Fibroblast of skin of left biceps (primary cell): ENCODE measurements around the gene EXOSC1.
"Not testable (repeated sequence)": the region's sequence is repeated elsewhere in the genome, so short reads cannot be mapped to it uniquely, and the experiment has no call there.

Experiments
- DNase-seq, 2 experiments: peaks; one replicate each; pipeline ENCODE4 v3.0.0-alpha.2; 2013; ENCODE audit warnings: low read depth in 2 of 2

The EXOSC1 gene, protein sequence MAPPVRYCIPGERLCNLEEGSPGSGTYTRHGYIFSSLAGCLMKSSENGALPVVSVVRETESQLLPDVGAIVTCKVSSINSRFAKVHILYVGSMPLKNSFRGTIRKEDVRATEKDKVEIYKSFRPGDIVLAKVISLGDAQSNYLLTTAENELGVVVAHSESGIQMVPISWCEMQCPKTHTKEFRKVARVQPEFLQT

GRCh38 chr10:97445722-97446639, at the start of gene EXOSC1, which contains the start of gene ZDHHC16:
EXOSC1 (minus strand) TSS chr10:97446006; CDS start chr10:97445985, 21 bp downstream.
ZDHHC16 (plus strand) TSS chr10:97446175; CDS start chr10:97451676, 5,501 bp downstream.
- DNase-seq, result peak; percentile 87

DNA sequence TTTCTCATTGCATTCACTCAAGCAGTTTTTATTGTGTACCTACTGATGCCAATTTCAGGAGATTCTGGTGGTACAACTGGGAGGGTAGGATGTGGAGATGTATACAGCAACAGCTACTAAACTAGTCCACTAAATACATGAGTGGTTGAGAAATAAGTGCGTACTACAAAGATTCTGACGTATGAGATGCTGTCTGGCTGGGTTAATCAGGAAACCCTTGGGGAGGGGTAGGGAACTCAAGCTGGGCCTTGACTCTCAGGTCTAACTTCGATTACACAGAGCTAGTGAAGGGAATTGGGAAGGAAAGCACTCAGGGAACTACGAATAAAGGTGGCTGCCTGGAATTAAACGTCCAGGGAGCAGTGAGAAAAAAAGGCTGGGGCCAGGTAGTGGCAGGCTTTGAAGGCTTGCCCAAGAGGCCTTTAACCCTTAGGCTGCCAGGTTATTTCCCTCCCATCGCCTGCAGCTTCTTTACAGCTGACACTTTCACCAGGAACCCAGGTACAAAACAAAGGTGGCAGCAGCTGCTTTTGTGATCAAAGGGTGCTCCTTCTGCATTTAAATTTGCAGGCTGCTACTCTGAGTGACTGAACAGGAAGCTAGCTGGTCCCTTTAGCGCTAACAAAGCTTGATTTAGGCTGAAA, 49.2 kb upstream of the EXOSC1 start:
- DNase-seq, result no peak

DNA sequence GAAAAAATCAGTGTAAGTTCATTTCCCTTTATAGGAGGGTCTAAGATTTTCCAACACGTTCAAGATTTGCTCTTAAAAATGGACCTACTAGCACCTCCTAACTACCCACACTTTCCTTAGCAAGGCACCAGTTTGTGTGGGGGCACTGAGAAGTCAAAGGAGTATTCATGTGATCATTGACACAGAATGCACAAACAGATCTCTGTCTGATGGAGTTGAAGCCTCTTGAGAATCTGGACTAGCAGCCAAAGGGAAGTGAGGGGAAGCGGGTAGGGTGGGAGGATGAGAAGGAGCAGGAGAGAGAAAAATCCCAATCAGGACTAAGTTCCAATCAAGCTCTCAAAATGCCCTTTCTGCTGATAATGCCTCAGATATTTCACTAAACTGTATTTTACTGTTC, 48.3 kb upstream of the EXOSC1 start:
- DNase-seq, result no peak

DNA sequence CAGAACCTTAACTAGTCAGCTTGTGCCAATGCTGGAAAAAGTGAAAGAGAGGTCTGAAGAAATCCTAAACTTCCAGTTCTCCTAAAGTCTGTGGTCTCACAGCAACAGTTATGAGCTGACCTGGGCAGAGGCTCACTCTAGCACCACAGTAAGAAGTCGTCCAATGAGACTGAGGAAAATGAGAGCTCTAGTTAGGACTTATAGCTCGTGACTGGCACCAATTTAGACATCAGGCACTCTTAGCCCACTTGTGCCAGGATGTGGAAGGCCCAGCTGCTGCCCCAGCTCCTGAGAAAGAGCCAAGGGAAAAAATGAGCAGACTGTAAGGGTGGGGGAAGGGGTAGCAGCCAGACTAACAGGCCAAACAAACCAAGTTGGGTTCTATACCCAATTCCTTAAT, 44.8 kb upstream of the EXOSC1 start:
- DNase-seq, result no peak

DNA sequence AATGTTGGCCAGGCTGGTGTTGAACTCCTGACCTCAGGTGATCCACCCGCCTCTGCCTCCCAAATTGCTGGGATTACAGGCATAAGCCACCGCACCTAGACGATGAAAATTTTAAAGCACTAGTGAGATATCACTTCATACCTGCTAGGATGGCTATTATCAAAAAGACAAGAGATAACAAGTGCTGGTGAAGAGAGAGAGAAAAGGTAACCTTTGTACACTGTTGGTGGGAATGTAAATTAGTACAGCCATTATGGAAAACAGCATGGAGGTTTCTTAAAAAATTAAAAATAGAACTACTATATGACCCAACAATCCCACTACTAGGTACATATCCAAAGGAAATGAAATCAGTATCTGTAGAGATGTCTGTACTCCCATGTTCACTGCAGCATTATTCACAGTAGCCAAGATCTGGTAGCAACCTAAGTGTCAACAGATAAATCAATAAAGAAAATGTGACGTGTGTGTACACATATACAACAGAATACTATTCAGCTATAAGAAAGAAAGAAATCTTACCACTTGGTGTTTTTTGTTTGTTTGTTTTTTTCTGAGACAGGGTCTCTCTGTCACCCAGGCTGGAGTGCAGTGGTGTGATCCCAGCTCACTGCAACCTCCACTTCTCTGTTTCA, 40.0 kb upstream of the EXOSC1 start:
- no peak for DNase-seq

GRCh38 chr10:97483921-97484320, 38.1 kb upstream of the EXOSC1 start:
- DNase-seq, result no peak

DNA sequence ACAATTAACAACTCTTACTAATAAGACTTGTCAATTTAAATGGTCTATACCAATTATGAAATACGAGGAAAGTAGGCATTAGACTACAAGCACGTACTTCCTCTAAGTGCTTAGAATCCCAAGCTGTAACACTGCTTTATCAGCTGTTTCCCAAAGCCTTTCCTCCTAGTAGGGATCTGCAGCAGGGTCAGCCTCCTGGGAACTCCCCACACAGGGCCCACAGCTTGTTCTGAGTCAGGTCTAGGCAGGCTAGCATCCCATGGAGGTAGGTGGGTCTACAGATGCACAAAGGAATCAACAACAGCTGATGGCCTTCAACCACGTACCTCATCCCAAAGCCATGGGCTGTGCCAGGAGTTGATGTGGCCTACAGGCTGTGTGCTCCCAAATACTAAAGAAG, 37.7 kb upstream of the EXOSC1 start:
- DNase-seq, result no peak

- no peak for DNase-seq
Observed at GRCh38 chr10:97482381-97482780, 36.6 kb upstream of the EXOSC1 start.

DNA sequence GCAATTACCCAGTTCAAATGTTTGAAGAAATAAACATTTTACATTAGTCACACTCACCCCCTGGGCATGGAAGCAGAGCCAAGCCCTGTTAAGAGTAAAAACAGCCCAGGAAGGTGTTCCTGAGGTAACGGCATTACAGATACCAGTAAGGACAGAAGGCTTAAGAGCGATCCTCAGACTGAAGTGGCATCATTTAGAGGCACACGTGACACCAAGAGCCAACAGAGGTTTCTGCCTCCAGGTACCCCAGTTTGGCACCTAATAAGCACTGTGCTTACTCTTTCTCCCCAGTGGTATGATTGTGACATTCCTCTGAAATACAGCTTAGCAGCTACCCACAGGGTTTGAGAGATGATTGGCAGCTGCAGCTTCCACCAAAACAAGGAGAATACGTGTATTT, 35.3 kb upstream of the EXOSC1 start:
- DNase-seq, result no peak

- no peak for DNase-seq
Observed at GRCh38 chr10:97479939-97480338, 34.1 kb upstream of the EXOSC1 start.

DNA sequence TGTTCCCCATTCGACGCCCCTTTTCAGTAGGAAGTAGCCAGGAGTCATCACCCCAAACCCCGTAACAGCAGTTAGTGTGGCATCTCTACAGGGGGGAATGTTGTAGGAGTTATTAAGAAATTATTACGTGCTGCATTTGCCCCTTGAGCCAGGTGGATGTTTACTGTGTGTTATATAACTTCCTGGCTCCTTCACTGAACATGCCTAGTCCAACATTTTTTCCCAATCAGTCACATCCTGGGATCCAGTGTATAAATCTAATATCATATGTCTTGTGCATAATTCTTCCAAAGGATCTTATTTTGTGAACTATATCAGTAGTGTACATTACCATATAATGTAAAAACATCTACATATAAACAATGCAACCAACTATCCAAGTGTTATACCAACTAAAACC, 33.6 kb upstream of the EXOSC1 start:
- DNase-seq, result not testable (repeated sequence)

DNA sequence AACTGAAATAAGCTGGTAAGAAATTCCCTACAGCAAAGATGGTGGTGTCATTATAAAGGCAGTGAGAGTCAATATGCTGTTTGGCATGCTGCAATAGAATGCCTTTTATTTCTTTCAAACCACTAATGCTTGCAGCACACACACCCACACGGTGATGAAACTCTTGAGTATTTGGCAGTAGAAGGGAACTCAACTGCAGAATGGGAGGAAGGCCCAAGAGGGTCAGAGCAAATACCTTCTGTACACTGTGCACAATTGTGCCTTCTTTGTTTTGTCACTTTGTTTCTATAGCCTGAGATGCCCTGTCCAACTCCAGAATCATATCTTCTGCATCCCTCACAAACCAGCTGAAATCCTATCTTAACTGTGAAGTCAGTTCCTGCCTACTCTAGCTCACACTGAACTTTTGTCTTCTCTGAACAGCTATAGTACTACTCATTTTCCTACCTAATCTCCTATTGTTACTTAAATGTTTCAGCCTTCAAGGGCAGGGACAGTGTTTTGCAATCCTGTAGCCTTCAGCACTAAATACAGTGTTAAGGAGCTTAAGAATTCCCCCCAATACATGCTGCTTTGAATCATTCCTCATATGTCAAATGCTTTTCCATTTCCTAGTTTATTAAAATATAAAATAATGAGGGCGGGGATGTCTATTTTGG, 30.3 kb upstream of the EXOSC1 start:
- peak in 1 of 2 experiments; percentile 19 for DNase-seq

- DNase-seq, result no peak
Observed at GRCh38 chr10:97474918-97475317, 29.1 kb upstream of the EXOSC1 start.

- DNase-seq, result not testable (repeated sequence)
Observed at GRCh38 chr10:97468781-97469180, 23.0 kb upstream of the EXOSC1 start.

DNA sequence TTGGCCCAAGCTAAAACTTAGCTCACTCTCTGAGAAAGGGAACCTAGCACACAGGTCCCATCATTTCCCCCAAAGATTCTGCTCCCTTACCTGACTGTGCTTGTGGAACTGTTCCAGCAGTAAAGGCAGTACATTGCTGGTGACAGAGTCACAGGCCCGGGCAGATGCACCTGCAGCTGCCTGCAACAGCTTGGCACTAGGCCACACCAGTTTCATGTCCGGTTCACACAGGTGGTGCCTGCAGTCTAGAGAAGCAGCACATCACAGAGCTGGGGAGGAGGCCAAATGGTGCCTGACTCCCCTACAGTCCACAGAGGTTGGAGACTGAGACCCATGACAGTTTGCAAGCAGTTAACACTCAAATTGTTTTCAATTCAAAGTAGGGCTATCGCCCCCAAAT, 22.4 kb upstream of the EXOSC1 start:
- no peak for DNase-seq

- no peak for DNase-seq
Observed at GRCh38 chr10:97466755-97467154, 20.9 kb upstream of the EXOSC1 start.

DNA sequence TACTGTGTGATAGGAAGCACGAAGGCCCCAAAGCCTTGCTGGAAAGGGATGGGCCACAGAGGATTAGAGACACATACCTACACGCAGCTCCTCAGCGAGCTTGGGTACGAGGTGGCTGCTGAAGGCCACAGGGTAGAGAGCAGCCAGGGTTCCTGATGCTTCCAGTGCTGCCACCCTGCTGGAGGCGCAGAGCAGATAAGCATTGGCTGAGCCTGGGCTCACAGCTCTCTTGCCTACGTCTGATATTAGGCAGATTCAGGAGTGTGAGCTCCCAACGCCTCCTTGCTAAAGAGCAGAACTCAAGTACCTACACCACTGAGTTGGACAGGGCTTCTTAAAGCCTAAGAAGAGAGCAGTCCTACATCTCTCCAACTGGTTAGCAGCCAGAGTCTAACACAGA, 20.2 kb upstream of the EXOSC1 start:
- no peak for DNase-seq

- DNase-seq, result no peak
Observed at GRCh38 chr10:97464226-97464625, 18.4 kb upstream of the EXOSC1 start.

DNA sequence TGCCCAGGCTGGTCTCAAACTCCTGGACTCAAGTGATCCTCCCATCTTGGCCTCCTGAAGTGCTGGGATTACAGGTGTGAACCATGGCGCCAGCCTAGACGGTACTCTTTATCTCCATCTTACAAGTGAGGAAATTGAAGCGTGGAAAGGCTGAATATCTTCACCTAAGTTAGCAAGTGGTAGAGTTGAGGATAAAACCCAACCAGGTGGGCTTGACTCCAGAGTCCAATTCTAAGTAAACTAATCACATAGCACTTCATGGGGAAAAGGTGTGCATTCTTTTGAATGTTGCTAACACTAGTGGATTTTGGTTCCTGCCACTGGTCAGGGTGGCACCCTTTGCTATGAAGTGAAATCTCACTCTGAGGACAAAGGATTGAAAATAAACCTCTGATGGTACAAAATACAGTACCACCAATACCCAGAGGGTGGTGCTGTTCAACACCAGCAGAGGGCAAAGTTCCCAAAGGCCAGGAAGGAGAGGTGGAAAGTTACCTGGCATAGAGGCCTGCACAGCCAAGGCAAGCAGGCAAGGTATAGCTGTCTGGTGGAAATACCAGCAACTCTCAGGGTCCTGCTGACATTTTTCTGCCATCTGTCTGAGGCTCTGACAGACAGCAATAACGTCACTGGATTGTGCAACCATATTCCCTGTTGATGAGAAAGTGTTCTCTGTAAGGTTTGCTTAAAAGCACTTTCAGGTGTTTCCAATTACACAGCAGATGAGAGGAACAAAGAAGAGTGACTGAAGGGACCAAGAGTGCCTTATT, 17.7 kb upstream of the EXOSC1 start:
- peak; percentile 62 to 70 for DNase-seq

- DNase-seq, result no peak
Observed at GRCh38 chr10:97462309-97462708, 16.5 kb upstream of the EXOSC1 start.

GRCh38 chr10:97459933-97460332, 14.1 kb upstream of the EXOSC1 start:
- no peak for DNase-seq
